SIG-M5 treated with dmso at 0.1 percent for 504 hours (cell line): Measurements from ENCODE around the gene FOXJ3.

Experiments used
- DNase-seq: peaks from one replicate; lab custom pipeline; 2025; ENCODE audit not compliant: unreplicated experiment; lab: John Stamatoyannopoulos, UW

Gene FOXJ3

GRCh38 chr1:42335050-42335808, at the start of gene FOXJ3:
Gene FOXJ3, minus strand, starts transcription at chr1:42335235. Its CDS starts 24,142 bp downstream, at chr1:42311093.
- DNase-seq = peak; percentile 76

GRCh38 chr1:42381280-42381673, 46.2 kb upstream of the FOXJ3 start:
- DNase-seq = no peak

GRCh38 chr1:42380586-42381279, 45.7 kb upstream of the FOXJ3 start, which contains the start of gene RIMKLA:
Gene RIMKLA, plus strand, starts transcription at chr1:42380792. Its CDS starts 143 bp downstream, at chr1:42380935.
- DNase-seq = peak; percentile 11

- DNase-seq = no peak
These were observed 45.0 kb upstream of the FOXJ3 start for GRCh38 chr1:42379794-42380585.

GRCh38 chr1:42372796-42373195, 37.8 kb upstream of the FOXJ3 start:
- no peak for DNase-seq

- no peak for DNase-seq
These were observed 36.0 kb upstream of the FOXJ3 start for GRCh38 chr1:42370876-42371549.

- no peak for DNase-seq
These were observed 34.4 kb upstream of the FOXJ3 start for GRCh38 chr1:42369471-42369870.

- no peak for DNase-seq
These were observed 33.2 kb upstream of the FOXJ3 start for GRCh38 chr1:42368096-42368795.

- no peak for DNase-seq
These were observed 30.1 kb upstream of the FOXJ3 start for GRCh38 chr1:42365118-42365517.

- DNase-seq = no peak
These were observed 29.5 kb upstream of the FOXJ3 start for GRCh38 chr1:42364542-42364941.

GRCh38 chr1:42364089-42364488, 29.1 kb upstream of the FOXJ3 start:
- no peak for DNase-seq

GRCh38 chr1:42359466-42359865, 24.4 kb upstream of the FOXJ3 start:
- DNase-seq = no peak

- DNase-seq = no peak
These were observed 23.8 kb upstream of the FOXJ3 start for GRCh38 chr1:42358791-42359190.

GRCh38 chr1:42350086-42350485, 15.1 kb upstream of the FOXJ3 start:
- DNase-seq = no peak

GRCh38 chr1:42348498-42348897, 13.5 kb upstream of the FOXJ3 start:
- no peak for DNase-seq

GRCh38 chr1:42343049-42343448, 8.0 kb upstream of the FOXJ3 start:
- no peak for DNase-seq

- no peak for DNase-seq
These were observed 5.9 kb upstream of the FOXJ3 start for GRCh38 chr1:42340901-42341300.

GRCh38 chr1:42340093-42340492, 5.1 kb upstream of the FOXJ3 start:
- peak; percentile 56 for DNase-seq

- no peak for DNase-seq
These were observed 1.9 kb upstream of the FOXJ3 start for GRCh38 chr1:42336978-42337377.

- DNase-seq = peak; percentile 27
These were observed 929 bp upstream of the FOXJ3 start for GRCh38 chr1:42335809-42336518.
